GM04503 (cell line): Measurements from ENCODE around the gene ZIC5.

ENCODE experiments used
- DNase-seq: peaks from one replicate; pipeline ENCODE4 v3.0.0-alpha.2; 2012; ENCODE audit warnings: low read depth

The ZIC5 gene

DNA sequence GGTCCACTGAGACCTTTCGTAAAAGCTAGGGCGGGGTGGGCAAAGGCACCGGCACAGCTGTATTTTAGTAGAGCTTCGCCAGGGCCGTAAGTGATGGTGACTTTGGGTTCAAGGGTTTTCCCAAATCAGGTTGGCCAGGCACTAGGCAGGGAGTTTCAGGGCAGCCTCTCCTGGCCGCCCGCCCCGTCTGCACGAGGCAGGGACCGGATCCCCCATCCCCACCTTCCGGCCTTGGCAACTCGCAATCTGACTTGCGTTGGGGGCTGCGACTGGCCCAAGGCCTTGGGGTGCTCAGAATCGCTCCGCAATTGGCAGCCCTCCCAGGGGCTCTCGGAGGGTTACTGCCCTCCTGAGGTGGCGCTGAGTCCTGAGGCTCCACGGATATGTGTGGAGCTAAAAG lies 4.1 kb upstream of the ZIC5 start:
- no peak for DNase-seq

DNA sequence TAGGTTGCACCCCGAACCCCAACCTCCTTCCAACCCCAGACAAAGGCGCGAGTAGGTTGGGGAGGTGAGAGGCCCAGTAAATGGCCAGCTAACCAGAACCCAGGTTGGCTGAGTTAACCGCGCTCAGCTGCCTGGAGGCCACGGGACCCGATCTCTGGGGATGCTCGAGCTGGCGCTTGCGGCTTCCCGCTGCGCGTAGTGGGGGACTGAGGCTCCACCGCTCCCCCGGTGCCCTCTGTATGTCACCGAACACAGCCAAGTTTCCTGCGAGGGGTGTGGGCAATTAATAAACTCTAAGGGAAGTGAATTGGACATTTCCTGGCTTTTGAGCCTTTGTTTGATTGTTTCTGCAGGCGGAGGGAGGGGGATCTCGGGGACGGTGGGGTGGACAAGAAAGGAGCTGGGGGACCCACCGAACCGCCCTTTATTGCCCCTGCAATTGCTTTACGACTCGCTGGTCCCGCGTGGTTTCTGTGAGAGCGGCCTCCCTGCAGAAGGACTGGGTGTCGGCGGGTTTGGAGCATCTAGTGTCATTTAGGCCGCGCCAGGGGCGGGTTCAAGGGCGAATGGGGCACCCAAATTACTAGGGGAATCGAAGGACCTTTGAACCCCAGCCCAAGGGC lies 3.5 kb upstream of the ZIC5 start:
- no peak for DNase-seq

DNA sequence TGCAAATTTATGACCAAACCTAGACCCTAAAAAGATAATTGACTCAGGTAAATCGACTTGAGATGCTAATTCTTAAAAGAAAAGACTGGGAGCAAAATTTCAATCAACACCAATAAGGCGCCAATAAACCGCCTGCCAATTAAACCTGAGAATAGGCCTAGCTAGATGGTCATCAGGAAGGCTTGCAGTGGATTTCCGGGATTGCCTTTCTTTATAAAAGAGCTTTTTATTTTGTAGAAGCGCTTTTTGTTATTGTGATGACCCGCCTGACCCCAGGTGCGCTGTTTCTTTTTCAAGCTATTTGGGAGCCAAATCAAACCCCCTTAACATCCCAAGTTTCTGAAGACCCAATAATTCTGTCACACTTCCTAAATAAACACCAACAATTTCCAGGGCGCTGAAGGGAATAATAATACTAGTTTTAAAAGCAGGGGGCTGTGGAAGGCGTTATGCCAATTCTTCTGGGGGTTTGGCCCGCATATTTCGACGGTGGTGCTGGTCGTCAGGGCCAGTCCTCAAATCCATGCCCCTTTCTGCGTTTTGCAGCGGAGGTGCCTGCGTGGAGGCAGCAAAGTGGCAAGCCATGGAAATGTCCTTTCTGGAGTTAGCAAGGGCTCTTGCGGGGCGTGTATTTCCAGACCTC lies 2.9 kb upstream of the ZIC5 start:
- no peak for DNase-seq

DNA sequence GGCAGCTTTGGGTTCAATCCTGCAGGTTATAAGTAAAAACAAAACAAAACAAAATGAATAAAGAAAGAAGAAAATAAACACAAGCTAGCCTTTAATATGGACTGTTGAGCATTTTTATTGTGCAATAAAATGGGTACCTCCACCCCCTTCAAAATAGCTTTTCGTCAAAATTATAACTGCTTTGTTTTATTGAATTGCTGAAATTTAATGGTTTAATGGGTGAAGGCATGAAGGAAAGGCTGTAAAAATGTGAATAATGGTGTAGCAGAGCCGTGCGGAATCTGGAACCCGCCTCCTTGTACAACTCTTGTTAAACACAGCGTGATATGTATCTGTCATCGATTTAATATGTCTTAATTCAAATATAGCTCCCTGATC lies 2.2 kb upstream of the ZIC5 start:
- no peak for DNase-seq

DNA sequence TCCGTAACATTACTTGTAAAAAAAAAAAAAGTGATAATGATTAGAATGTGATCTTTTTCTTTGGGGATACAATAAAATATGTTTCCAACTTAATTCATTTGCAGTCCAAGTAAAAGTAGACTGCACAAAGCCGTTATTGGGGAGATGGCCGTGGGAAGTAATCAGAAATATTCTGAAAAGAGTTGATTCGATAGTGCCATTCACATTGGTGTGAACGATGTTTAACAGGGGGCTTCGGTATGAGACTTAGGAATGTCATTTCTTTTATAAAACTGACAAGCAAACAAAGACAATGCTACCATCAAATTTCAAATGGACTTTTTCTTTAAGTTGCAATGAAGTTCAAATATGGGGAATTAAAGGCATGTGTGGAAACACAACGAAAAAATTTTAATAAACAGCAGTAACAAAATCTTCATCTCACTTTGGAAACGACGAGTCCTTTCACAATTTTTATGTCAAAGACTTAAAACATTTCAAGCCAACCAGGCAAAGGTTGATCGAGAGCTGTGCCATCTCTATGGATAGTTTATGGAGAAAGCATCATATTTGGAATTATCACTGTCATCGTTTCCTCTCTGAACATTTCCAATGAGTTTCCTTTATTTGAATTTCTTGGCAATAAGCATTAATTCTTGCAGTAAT lies 1.7 kb upstream of the ZIC5 start:
- DNase-seq, result no peak

DNA sequence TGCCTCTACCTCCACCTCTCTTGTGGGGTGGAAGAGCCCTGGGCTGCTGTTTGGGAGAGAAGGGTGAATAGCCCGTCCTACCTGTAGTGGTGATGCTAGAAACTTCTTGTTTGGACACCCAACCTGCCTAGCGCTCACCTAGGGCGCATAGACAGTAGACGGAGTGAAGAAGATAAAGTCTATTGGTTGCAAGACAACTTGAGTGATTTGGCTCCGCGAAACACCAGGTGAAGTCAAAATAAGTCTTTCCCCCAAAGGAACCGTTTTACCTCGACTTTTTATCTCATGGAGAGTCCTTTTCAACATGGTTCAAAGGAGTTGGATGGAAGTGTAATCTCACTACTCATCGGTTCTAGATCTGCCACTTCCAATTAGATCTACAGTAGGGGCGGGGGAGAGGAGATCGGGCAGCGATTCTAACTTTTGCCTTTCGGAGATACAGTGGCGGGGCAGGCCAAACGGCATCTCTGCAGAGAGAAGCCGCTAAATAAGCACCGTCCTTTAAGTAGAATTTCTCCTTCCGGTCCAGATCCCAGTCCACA lies 694 bp upstream of the ZIC5 start:
- no peak for DNase-seq

DNA sequence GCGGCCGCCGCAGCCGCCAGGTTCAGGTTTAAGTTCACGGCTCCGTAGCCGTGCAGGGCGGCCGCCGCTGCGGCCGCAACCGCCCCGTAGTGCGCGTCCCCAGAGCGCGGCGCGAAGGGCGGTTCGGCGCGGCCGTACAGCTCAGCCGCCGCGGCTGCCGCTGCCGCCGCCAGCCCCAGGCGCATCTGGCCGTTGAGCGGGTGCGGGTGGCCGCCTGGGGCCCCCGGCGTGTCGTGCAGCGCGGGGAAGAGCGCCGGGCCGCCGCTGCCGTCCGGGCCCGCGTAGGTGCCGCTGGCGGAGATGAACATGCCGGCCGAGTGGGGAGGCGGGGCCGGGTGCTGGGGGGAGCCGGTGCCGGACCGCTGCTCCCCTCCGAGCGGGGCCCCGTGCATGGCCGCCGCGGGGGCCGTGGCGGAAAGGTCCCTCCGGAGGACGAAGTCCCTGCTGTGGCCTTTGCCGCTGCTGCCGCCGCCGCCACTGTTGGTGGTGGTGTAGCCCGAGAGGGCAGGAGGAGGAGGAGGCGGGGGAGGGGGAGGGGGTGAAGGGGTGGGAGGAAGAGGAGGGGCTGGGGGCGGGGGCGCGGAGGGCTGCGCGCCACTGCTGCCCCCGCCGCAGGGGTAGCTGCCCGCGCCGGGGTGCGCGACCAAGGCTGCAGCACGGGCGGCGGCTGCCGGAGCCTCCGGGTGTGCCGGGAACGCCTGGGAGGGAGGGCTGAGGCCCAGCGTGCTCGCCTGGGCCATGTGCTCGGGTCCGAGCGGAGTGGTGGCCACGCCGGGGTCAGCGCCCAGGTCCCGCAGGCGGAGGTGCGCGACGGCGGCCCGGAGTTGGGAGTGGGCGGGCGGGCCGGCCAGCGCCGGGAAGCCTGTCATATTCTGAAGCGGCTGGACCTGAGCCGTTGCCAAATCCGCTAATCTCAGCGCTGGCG lies 654 bp downstream of the ZIC5 start:
- DNase-seq, result no peak

DNA sequence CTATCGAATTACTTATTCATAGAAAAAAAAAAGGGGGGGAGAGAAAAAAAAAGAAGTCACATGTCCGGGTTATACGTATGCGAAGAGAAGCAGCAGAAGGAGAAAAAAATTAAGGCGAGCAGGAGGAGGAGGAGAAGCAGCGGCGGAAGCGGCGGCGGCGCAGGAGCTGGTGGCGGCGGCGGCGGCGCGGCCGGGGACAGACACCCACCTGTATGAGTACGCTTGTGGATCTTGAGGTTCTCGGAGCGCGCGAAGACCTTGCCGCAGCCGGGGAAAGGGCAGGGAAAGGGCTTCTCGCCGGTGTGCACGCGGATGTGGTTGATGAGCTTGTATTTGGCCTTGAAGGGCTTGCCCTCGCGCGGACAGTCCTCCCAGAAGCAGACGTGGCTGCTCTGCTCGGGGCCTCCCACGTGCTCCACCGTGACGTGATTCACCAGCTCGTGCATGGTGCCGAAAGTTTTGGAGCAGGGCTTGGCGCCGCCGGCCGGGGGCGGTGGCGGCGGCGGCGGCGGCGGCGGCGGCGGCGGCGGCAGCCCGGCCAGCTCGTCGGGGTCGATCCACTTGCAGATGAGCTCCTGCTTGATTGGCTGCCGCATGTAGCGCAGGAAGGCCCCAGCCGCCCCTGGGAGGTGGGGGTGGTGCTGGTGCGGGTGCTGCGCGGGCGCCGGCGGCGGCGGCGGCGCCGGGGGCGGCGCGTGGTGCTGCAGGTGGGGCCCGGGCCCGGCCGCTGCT lies 1.5 kb downstream of the ZIC5 start:
- DNase-seq, result no peak

DNA sequence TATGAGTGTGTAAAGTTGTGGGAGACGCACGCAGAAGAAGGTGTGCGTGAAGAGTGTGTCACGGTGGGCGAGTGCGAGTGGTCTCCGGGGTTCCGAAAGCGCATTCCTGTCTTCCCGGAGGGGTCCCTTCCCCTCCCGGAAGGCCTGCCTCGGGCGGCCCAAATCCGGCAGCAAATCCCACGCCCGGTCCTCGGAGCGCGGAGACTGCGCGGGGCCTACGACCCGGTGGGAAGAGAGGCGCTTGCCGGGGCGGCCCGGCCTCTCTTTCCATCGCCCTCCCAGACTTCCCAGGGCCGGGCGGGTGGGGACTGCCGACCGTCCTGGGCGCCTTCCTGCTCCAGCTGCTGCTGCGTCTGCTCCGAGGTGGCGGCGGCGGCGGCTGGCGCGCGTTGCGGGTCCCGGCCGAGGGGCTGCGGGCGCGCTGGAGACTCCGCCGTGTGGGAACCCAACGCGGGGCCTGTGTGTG lies 2.1 kb downstream of the ZIC5 start:
- no peak for DNase-seq

DNA sequence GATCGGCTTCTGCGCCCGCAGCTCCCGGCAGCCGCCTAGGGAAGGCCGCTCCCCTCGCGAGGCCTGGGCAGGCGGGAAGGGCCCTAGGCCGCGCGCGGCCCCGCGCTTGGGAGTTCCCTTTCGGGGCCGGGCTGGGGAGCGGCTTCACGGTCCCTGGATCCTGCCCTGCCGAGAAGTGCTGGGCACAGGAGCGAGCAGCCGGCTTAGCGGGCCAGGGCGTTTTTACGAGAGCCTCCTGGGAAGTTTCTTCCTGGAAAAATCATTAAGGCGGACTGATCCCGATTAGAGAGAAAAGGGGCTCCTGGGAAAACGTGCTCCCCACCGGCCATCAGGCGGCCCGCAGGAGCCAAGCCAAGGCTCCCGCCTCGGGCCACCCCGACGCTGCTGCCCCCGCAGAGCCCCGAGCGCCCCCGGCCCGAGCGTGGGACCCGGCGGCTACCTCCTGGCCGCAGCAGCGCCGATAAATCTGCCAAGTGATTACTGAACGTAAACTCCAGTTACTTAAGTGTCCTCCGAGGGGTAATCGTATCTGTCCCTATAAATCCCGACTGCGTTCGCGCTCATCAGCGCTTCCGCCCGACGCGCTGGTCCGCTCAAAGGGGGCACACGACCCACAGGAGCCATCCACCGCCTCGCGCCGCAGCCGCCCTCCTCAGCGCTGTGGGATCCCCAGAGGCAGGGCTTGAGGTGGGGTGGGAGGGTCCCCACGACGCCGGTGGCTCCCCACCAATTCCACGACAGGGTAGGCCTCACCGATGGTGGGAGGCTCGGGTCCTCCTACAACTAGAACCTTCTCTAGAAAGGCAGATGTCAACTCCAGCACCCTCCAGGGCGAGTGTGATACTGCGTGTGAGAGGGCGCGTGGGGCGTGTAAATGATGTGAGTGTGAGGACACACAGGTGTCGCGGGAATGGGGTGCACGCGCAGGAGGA lies 2.8 kb downstream of the ZIC5 start:
- no peak for DNase-seq

DNA sequence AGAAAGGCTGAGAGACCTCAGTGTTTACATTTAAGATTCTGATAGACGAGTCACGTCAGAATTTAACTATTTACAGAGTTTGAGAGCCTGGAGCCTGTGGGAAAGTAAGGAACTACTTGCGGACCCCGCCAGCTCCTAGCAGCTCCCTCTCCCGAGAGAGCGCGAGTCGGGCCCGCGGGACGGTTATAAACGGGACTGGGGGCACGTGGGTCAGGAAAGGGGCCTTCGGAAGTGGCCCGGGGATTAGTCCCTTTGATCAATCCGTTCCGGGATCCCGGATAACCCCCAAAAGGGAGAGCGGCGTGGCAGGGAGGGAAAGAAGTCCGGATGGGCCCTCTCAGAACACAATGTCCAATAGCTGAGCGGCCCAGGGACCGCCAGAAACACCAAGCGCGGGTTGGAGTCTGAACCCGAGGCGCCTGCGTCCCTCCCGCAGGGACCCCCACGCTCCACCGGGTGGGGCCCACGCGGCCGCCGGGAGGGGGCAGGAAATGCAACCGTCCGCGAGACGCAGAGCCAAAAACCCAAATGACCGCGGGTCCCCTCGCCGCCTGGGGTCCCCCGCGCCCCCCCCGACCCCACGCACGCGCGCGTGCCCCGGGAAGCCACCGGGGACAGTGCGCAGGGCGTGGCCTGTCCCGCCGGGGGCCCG lies 3.6 kb downstream of the ZIC5 start:
- no peak for DNase-seq

DNA sequence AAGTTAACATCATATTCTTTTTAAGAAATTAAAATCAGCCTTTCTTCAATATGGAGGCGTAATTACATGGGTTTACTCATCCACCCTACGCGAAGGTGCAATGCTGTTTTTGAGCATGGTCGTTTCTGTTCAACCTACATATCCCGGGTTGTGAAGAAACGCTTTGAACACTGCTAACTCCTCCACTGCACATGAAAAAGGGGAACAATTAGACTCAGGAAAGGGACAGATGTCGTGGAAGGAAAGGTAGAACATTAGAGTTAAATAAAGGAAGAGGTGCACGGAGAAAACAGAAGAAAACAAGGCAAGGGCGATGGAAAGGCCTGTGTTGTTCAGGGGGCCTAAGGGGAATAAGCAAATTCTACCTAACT lies 4.1 kb downstream of the ZIC5 start:
- no peak for DNase-seq

DNA sequence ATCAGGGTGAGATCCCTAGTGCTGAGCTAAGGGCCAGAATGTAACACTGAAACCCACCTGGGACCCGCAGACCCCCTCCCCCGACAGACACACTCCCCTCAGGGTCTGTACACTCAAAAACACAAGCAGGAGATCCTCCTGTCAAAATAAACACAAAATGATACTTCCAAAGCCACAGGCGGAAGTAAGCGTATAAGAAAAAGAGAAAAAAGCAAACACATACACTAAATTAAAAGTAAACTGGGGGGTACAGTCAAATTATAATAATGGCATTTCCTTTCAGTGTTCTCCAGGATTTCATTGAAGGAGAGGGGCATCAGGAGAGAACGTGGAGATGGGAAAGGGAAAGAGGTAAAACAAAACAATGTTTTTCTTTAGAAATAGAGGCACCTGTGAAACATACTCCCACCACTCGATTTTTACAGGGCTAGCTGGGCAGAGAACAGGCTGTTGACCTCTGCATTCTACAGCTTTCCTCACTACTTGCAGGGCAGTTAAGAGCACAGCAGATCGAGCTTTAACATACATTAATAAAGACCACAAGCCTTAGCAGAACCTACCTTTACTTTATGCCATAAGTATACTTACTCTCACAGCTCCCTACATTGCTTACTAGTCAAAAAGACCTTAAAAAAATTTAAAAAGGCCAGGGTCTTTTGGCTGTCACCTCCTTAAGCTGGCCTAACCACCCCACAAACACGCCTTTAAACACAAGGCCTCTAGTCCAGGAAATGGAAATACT lies 5.3 kb downstream of the ZIC5 start:
- no peak for DNase-seq

DNA sequence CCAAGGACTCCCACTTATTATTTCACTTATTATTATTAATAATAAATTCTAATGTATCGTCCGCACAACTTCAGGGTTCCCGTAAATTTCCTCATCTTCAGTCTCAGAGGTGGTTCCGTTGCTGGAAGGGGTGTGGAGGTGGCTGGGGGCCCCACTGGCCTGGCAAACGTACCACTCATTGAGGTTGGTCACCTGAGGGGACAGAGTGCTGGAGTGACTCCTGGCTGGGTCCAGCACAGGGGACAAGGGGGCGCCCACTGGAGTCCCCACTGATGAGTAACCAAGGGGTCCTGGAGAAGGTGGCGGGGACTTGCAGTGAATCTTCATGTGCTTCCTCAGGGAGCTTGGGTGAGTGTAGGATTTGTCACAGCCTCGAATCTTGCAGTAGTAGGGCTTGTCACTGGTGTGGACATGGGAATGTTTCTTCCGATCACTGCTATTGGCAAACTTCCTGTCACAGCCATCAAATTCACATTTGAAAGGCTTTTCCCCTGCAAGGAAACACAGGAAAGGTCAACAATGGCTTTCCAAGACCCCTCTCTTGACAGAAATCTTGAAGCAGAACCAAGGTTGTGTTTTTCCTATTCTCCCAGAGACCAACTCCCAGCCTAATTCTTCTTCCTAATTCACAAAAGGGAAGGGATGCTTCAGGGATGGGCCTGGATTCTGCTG lies 6.1 kb downstream of the ZIC5 start:
- no peak for DNase-seq

DNA sequence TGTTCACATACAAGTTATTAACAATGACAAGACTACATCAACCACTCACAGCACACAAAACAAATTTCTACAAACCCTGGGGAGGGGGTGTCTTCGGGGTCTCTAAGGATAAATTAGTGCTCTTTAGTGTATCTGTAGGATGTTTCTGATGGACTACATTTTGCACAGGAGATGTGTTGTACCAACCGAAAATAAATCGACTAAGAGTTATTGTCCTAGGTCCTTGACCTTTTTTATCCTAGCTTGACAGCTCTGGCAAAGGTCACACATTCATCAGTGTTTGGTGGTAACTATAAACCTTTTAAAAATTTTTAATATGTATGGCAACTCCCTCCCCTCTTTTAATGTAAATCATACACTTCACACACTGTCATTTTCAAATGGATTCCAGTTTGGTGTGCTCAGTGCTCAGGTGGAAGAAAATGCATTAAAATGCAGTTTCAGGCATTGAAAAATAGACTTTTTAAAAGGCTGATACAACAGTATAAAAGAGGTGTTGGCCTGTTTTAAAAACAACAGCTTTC lies 7.7 kb downstream of the ZIC5 start:
- no peak for DNase-seq

DNA sequence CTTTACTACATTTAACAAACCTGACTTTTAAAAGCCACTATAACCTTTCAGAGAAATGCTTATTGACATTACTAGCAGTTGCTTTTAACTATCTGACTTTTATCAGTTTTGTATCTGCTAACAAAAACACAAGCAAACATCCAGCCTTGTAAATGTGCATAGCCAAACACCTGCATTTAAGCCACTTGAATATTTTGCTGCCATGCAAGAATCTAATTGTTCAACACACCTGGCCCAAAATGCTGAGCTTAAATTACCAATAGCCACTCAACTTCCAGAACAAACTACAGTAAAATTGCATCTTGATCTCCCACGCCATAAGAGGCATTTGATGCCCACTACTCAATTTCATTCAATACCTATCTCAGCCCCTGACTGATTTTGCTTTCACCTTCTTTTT lies 9.3 kb downstream of the ZIC5 start:
- no peak for DNase-seq

DNA sequence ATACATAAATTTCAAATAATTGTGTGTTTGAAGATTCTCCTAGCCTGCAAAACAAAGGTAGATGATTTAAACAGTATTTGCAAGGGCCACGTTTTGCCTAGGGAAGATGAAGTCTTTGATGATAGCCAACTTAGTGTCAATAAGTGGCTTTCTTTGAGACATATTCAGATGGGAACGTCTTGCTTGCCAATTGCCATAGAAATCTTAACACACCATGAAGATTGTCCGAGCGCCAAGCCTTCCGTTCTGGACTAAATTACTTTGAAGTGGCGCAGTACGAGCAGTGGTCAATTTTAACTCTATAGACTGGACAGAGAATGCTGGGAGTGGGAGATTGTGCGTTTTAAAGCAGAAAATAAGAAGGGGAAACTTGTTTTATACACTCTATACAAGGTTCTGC lies 9.9 kb downstream of the ZIC5 start:
- DNase-seq, result no peak

DNA sequence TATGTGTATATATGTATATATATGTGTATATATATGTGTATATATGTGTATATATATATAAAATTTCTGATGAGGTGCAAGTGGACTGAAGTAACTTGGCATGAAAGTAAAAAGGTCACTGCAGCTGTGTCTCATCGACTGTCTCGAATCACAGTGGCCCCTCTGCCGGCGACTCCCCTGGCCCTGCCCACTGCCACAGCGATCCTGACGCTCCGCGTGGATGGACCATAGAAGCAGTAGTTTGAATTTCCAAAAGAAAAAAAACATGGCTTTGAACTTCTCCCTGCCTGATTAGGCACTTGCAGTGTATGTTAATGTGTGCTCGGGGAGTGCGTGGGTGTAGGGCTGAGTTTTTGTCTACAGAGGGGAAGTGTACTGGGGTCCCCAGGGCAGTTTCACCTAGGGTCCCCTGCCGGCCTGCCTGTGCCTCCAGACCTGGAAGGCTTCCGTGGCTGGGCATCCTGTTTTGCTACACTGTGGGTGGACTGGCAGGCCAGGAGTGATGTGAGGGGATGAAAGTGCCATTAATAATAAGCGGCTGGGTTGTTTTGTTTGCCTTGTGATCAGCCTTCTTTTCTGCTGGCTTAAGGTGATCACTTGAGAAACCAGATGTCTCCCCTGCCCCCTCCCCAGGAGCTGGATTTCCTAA lies 10.8 kb downstream of the ZIC5 start:
- no peak for DNase-seq
